GM21381 (cell line): Measurements from ENCODE around the gene FASLG.
"Not testable (repeated sequence)": the region's sequence is repeated elsewhere in the genome, so short reads cannot be mapped to it uniquely, and the experiment has no call there.

ENCODE experiments used
- ATAC-seq: cut with Tn5 transposase; IDR thresholded peaks from one replicate; pipeline ENCODE4 v1.9.1; 2021; ENCODE audit warnings: mild to moderate bottlenecking, moderate library complexity; ENCODE audit not compliant: unreplicated experiment

The FASLG gene

GRCh38 chr1:172658871-172659453 is at the start of gene FASLG:
FASLG (plus strand) TSS chr1:172659103; CDS start chr1:172659202, 99 bp downstream.
- ATAC-seq = no peak

- ATAC-seq = no peak
Measured at GRCh38 chr1:172609528-172609927, 49.4 kb upstream of the FASLG start.

GRCh38 chr1:172612478-172612877 is 46.4 kb upstream of the FASLG start:
- ATAC-seq = no peak

- ATAC-seq = no peak
Measured at GRCh38 chr1:172613294-172613693, 45.6 kb upstream of the FASLG start.

- ATAC-seq = no peak
Measured at GRCh38 chr1:172616195-172616594, 42.7 kb upstream of the FASLG start.

GRCh38 chr1:172616636-172617035 is 42.3 kb upstream of the FASLG start:
- ATAC-seq = no peak

- not testable (repeated sequence) for ATAC-seq
Measured at GRCh38 chr1:172620603-172621002, 38.3 kb upstream of the FASLG start.

GRCh38 chr1:172622541-172622940 is 36.4 kb upstream of the FASLG start:
- no peak for ATAC-seq

GRCh38 chr1:172623748-172624147 is 35.2 kb upstream of the FASLG start:
- ATAC-seq = no peak

- no peak for ATAC-seq
Measured at GRCh38 chr1:172626845-172627244, 32.1 kb upstream of the FASLG start.

- no peak for ATAC-seq
Measured at GRCh38 chr1:172627702-172628101, 31.2 kb upstream of the FASLG start.

GRCh38 chr1:172628401-172628800 is 30.5 kb upstream of the FASLG start:
- no peak for ATAC-seq

GRCh38 chr1:172629170-172629569 is 29.7 kb upstream of the FASLG start:
- ATAC-seq = no peak

GRCh38 chr1:172629638-172630037 is 29.3 kb upstream of the FASLG start:
- ATAC-seq = no peak

GRCh38 chr1:172630056-172630818 is 28.7 kb upstream of the FASLG start:
- ATAC-seq = no peak

- ATAC-seq = no peak
Measured at GRCh38 chr1:172630868-172631267, 28.0 kb upstream of the FASLG start.

GRCh38 chr1:172637522-172637921 is 21.4 kb upstream of the FASLG start:
- ATAC-seq = no peak

GRCh38 chr1:172638249-172638648 is 20.7 kb upstream of the FASLG start:
- no peak for ATAC-seq

GRCh38 chr1:172638885-172639831 is 19.7 kb upstream of the FASLG start:
- peak; percentile 60 for ATAC-seq

GRCh38 chr1:172640111-172640510 is 18.8 kb upstream of the FASLG start:
- ATAC-seq = no peak

- ATAC-seq = no peak
Measured at GRCh38 chr1:172641492-172641891, 17.4 kb upstream of the FASLG start.
